Body of pancreas (tissue), 4 donors: Measurements from ENCODE around the gene DYNLT4.

ENCODE experiments used
- POLR2A ChIP-seq, 3 donors: fragments of 450-650 bp; IDR thresholded peaks; one replicate each; pipeline ENCODE4 v1.6.1; 2016; ENCODE audit warnings: antibody characterized with exemption in 3 of 3, mild to moderate bottlenecking in 2 of 3
- TF ChIP-seq, protein P1 (sequence below), 7 experiments: fragments of 450-650 bp in 4 of 7; fragments of 200-600 bp in 3 of 7; sonication (generic) in 3 of 7; IDR thresholded peaks; one replicate each; pipeline ENCODE4 v1.5.1; 2016 to 2019; ENCODE audit warnings: antibody characterized with exemption in 7 of 7

DNA sequence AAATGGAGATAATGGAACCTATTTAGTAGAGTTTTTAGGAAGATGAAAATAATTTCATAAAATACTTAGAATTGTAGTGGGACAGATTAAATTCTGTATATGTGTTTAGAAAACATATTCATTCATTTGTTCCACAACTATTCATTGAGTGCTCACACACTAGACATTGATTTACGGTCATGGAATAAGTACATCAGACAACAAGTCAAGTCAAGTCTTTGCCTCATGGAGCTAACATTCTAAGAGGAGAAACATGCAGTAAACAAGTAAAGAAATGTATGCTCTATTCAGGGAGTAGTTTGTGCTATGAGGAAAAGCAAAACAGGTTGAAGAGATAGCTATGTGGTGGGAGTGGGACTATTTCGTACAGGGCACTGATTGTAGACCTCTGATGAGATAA lies 10.2 kb upstream of the DYNLT4 start:
- TF ChIP-seq, protein P1, sequence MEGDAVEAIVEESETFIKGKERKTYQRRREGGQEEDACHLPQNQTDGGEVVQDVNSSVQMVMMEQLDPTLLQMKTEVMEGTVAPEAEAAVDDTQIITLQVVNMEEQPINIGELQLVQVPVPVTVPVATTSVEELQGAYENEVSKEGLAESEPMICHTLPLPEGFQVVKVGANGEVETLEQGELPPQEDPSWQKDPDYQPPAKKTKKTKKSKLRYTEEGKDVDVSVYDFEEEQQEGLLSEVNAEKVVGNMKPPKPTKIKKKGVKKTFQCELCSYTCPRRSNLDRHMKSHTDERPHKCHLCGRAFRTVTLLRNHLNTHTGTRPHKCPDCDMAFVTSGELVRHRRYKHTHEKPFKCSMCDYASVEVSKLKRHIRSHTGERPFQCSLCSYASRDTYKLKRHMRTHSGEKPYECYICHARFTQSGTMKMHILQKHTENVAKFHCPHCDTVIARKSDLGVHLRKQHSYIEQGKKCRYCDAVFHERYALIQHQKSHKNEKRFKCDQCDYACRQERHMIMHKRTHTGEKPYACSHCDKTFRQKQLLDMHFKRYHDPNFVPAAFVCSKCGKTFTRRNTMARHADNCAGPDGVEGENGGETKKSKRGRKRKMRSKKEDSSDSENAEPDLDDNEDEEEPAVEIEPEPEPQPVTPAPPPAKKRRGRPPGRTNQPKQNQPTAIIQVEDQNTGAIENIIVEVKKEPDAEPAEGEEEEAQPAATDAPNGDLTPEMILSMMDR (IDR thresholded peaks at IDR 0.05), result no peak
- TF ChIP-seq POLR2A (IDR thresholded peaks at IDR 0.05), result no peak
